ENCODE data around the gene GCGR.

GRCh38 chr17:81863123-81863675 is 59.2 kb downstream of the GCGR start:
- TF ChIP-seq EP300 (IDR thresholded peaks at IDR 0.05), result no peak
- no peak for TF ChIP-seq CTCF (IDR thresholded peaks at IDR 0.05)
